K562 (cell line): Measurements from ENCODE around the gene SELPLG. TPM values are rescaled to one million over a fixed set of nuclear protein-coding genes. Genes with fewer than 3 reads are reported as not detected.

Source experiments
- ARID3A ChIP-seq: IDR thresholded peaks from 2 replicates; pipeline ENCODE4 v1.6.1; 2012; ENCODE audit warnings: low read depth, low read length, improper control_type of control experiment, borderline replicate concordance
- BCL6 ChIP-seq: fragments of 250-450 bp; sonication (Bioruptor Pico); IDR thresholded peaks from 2 replicates; pipeline ENCODE4 v1.4.0; 2020
- CC2D1A ChIP-seq: fragments of 450-650 bp; IDR thresholded peaks from 2 replicates; pipeline ENCODE4 v1.6.1; 2017; ENCODE audit warnings: mild to moderate bottlenecking
- CHCHD3 ChIP-seq: fragments of 250-450 bp; sonication (Bioruptor Pico); IDR thresholded peaks from 2 replicates; pipeline ENCODE4 v2.1.2; 2022; ENCODE audit warnings: mild to moderate bottlenecking
- FOXK1 ChIP-seq: sonication (generic); formaldehyde crosslinking; IDR thresholded peaks from 2 replicates; pipeline ENCODE4 v1.8.0; 2022; ENCODE audit warnings: missing genetic modification reagents, mild to moderate bottlenecking, borderline replicate concordance
- HMGXB4 ChIP-seq: sonication (generic); formaldehyde crosslinking; IDR thresholded peaks from 2 replicates; pipeline ENCODE4 v1.8.1; 2023; ENCODE audit warnings: mild to moderate bottlenecking, missing genetic modification reagents
- IFI16 ChIP-seq: fragments of 250-450 bp; sonication (Bioruptor Pico); IDR thresholded peaks from 2 replicates; pipeline ENCODE4 v2.1.2; 2022; ENCODE audit warnings: mild to moderate bottlenecking, inconsistent platforms
- JUN ChIP-seq, 2 experiments: sonication (generic) in 1 of 2; formaldehyde crosslinking in 1 of 2; IDR thresholded peaks; 2 replicates each; pipeline versions ENCODE4 v1.6.1 to v1.8.0; 2012 to 2022; ENCODE audit warnings: borderline replicate concordance in 2 of 2, mild to moderate bottlenecking in 2 of 2, improper control_type of control experiment in 1 of 2, low read depth in 1 of 2, low read length in 1 of 2, missing genetic modification reagents in 1 of 2
- NFYB ChIP-seq: IDR thresholded peaks from 2 replicates; pipeline ENCODE4 v1.6.1; 2011; ENCODE audit warnings: mild to moderate bottlenecking, moderate library complexity; ENCODE audit not compliant: insufficient read length; ENCODE audit errors: extremely low read depth
- OTX1 ChIP-seq: fragments of 450-650 bp; formaldehyde crosslinking; IDR thresholded peaks from 2 replicates; pipeline ENCODE4 v1.4.0; 2022; ENCODE audit warnings: mild to moderate bottlenecking
- POLR2G ChIP-seq: fragments of 200-400 bp; formaldehyde crosslinking; IDR thresholded peaks from 2 replicates; pipeline ENCODE4 v1.6.1; 2017; ENCODE audit warnings: low read depth, mild to moderate bottlenecking, antibody characterized with exemption, low read length, moderate library complexity
- SMARCE1 ChIP-seq: fragments of 450-650 bp; IDR thresholded peaks from 2 replicates; pipeline ENCODE4 v1.7.1; 2016; ENCODE audit warnings: mild to moderate bottlenecking
- TEAD1 ChIP-seq, 2 experiments: fragments of 450-650 bp in 1 of 2; sonication (generic) in 1 of 2; formaldehyde crosslinking; IDR thresholded peaks; 2 replicates each; pipeline versions ENCODE4 v1.4.0 to v1.8.0; 2020 to 2022; ENCODE audit warnings: mild to moderate bottlenecking in 2 of 2, missing genetic modification reagents in 1 of 2
- THRB ChIP-seq: fragments of 450-650 bp; formaldehyde crosslinking; conservative IDR thresholded peaks from 2 replicates; pipeline ENCODE4 v1.4.0; 2022; ENCODE audit warnings: mild to moderate bottlenecking, missing genetic modification characterization
- U2AF1 ChIP-seq: fragments of 200-400 bp; formaldehyde crosslinking; optimal IDR thresholded peaks from 2 replicates; pipeline ENCODE3; 2017; ENCODE audit warnings: mild to moderate bottlenecking, low read depth, low read length, moderate library complexity
- ZNF184 ChIP-seq: sonication (generic); formaldehyde crosslinking; IDR thresholded peaks from 2 replicates; pipeline ENCODE4 v1.5.0; 2020; ENCODE audit warnings: missing genetic modification reagents
- ZNF609 ChIP-seq: sonication (generic); formaldehyde crosslinking; IDR thresholded peaks from 2 replicates; pipeline ENCODE4 v1.8.1; 2023; ENCODE audit warnings: missing genetic modification reagents, mild to moderate bottlenecking, borderline replicate concordance
- polyA plus RNA-seq, 8 experiments: library from polyadenylated mRNA; depleted of rRNA in 4 of 8; stranded (reverse) in 5 of 8; unstranded in 3 of 8; fragments of >200 nt; fragmentation: Nextera tagmentation in 2 of 8; fragmentation: Illumina TruSeq in 1 of 8; extraction: Ambion mirVana in 2 of 8; extraction: Trizol in 1 of 8; gene quantifications; 2 replicates each; pipeline versions ENCODE4 v1.2.1 to v1.2.3, GENCODE V29; 2011 to 2014; ENCODE audit warnings: inconsistent platforms in 1 of 8, missing spikeins in 1 of 8
- total RNA-seq, 7 experiments: library from RNA; depleted of rRNA in 6 of 7; stranded (reverse); fragments of >200 nt in 6 of 7; fragmentation: Illumina TruSeq in 2 of 7; extraction: Trizol in 2 of 7; gene quantifications; 2 replicates each; pipeline versions ENCODE4 v1.2.1 to v1.2.3, GENCODE V29; 2011 to 2021; ENCODE audit warnings: low replicate concordance in 1 of 7

Gene SELPLG
- total and polyA plus RNA-seq, 9 of the 15 experiments (the other 6 are each of a cell fraction or from before 2014, with no cell fraction given): 0.22 to 10.2 (median 1.7) TPM

- TF ChIP-seq ZNF609 (CRISPR knock-in tag) (no peak), ZNF184 (no peak), THRB (no peak; the same call in 1 of the 2 replicates), ARID3A (peak; percentile 51; the same call in 1 of the 2 replicates), OTX1 (CRISPR knock-in tag) (peak; percentile 80; the same call in 1 of the 2 replicates), HMGXB4 (CRISPR knock-in tag) (no peak), SMARCE1 (peak; percentile 42; the same call in 1 of the 2 replicates), U2AF1 (no peak), CC2D1A (no peak), POLR2G (peak; percentile 80), NFYB (no peak), CHCHD3 (CRISPR knock-in tag) (0 out of 2 replicates have a peak, but pooled peaks have one; percentile 51), JUN (IDR thresholded peaks at IDR 0.05; ENCODE audit: borderline replicate concordance, low read depth, low read length) (peak; percentile 98), JUN (CRISPR knock-in tag; IDR thresholded peaks at IDR 0.05; ENCODE audit: borderline replicate concordance) (0 out of 2 replicates have a peak, but pooled peaks have one; percentile 8), IFI16 (CRISPR knock-in tag) (no peak), FOXK1 (CRISPR knock-in tag) (peak; percentile 79; the same call in 1 of the 2 replicates), TEAD1 (CRISPR knock-in tag; IDR thresholded peaks at IDR 0.05) (no peak), BCL6 (CRISPR knock-in tag) (no peak)
Observed at GRCh38 chr12:108629824-108630476, 3.7 kb downstream of the SELPLG start (continued).
